Activated T-helper 9 cell treated with anti-CD3 and anti-CD28 coated beads, Interleukin-2, amount 50 U/mL, for 16 hours (primary cell): ENCODE data around the gene TCERG1L.

Experiments used
- DNase-seq: peaks from one replicate; pipeline ENCODE4 v3.0.0-alpha.2; 2020; ENCODE audit warnings: low read depth

Gene TCERG1L

GRCh38 chr10:131226446-131227162 lies 84.9 kb downstream of the TCERG1L start:
- no peak for DNase-seq

DNA sequence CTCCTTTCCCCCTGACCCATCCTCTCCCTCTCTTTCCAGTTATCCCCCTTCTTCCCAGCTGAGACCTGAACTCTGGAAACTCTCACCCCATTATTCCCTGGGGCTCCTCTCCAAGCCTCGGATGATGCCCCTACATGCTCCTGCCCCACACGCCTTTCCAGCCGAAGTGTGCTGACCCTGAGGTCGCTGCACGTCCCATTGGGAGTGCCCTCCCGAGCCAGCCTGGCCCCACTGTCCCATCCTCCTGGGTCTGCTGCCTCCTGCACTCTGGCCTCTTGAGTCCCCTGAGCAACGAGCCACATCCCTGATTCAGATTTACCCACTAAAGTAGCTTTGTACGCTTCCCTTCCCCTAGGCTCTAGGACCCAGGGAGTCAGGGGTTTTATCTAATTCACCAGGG lies 87.4 kb downstream of the TCERG1L start:
- DNase-seq, result no peak

GRCh38 chr10:131223422-131223821 lies 88.1 kb downstream of the TCERG1L start:
- DNase-seq, result no peak

DNA sequence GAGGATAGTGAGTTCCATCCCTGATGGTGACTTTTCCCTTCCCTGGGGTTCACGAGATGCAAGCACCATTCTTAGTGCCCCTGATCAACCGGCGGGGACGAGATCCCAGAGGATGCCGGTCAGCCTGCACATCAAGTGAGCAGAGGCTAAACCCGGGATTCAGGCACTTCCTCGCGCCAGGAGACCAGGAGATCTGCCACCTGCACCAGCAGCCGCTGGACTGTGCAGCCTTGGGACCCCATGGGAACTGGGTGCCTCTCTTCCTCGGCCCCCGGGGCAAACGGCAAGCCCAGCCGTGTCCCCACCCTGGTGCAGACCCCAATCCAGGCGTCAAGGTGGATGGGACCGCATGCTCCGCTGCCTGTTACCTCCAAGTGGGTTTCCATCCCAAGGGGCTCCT lies 88.5 kb downstream of the TCERG1L start:
- DNase-seq, result no peak

GRCh38 chr10:131221632-131222277 lies 89.8 kb downstream of the TCERG1L start:
- no peak for DNase-seq

GRCh38 chr10:131220601-131221171 lies 90.8 kb downstream of the TCERG1L start:
- no peak for DNase-seq

- DNase-seq, result no peak
Observed at GRCh38 chr10:131219955-131220489, 91.5 kb downstream of the TCERG1L start.

DNA sequence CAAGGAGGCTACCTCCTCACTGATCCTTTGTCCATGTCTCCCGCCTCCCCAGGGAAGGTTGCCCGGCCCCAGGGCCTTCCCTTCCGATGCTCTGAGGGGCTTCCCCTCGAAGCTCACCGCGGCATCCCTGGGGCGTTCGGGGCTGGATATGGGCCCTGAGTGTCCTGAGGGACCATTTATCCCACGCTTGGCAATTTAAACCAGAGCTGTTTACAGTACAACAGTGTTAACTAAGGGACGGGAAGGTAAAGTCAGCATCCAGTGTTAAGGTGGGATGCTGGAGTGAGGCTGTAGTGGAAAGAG lies 92.0 kb downstream of the TCERG1L start:
- DNase-seq, result no peak

DNA sequence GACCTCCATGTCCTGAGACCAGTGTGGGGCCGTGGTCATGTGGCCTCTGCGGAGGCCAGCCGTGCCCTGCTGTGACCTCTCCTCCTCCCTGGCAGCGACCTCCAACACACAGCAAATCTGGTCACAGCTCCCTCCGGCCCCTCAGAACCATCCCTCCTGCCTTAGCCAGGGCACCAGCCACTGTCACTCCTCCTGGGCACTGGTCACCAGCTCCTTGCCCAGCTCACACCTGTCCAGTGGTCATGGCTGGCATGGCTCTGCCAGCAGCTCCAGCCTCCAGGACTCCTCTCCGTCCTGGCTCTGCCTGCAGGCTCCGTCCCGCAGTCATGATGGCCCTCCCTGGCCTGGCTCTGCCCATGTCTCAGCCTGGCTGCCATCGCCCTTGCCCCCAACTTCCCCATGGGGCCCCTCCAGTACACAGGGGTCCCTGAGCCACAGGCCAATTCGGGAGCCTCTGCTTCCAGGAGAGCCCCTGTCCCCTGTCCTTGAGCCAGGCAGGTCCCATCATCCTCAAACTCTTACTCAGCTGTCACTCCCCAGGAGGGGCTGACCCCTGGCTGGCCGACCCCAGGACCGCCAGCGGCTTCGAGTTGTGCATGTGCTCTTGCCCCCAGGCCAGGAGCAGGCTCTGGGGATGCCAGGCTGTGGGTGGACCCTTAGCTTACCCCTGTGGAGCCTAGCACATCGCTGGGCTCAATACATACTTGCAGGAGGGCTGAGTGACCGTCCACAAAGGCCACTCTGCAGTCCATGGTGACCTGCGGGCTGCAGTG lies 92.5 kb downstream of the TCERG1L start:
- no peak for DNase-seq

DNA sequence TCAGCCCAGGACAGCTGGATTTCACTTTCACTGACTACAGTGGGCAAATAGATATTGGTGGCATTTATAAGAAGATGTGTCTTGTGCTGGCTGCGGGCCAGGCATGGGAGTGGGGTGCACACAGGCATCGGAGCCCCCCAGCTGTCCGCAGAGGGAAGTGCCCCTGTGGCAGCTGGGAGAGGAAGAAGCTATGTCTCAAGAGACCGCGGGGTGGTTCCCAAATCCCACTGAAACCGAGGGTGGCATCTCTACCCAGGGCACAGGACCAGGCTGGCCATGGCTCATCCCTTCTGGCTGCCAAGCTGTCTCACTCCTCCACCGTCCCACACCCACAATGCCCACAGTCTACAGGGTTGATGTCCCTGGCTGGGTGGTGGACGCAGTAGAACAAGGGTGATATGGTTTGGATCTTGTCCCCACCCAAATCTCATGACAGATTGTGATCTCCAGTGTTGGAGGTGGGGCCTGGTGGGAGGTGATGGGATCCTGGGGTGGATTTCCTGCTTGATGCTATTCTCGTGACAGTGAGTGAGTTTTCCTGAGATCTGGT lies 94.8 kb downstream of the TCERG1L start:
- DNase-seq, result no peak

DNA sequence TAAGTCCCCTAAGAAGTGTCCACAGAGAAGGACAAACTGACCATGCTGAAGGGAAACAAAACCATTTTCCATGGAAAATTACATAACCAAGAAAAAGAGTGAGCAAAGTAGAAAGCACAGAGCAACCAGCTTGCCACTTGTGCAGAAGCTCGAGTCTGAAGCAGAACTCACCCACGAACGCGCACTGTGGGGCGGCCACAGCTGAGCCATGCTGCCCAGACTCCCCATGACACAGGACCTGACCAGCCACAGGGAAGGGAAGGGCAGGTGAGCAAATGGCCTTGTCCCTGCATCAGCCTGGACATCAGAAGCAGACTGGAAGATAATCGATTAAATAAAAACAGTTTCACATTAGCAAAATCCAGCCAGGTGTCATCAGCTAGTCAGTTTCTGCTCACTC lies 95.7 kb downstream of the TCERG1L start:
- DNase-seq, result no peak

DNA sequence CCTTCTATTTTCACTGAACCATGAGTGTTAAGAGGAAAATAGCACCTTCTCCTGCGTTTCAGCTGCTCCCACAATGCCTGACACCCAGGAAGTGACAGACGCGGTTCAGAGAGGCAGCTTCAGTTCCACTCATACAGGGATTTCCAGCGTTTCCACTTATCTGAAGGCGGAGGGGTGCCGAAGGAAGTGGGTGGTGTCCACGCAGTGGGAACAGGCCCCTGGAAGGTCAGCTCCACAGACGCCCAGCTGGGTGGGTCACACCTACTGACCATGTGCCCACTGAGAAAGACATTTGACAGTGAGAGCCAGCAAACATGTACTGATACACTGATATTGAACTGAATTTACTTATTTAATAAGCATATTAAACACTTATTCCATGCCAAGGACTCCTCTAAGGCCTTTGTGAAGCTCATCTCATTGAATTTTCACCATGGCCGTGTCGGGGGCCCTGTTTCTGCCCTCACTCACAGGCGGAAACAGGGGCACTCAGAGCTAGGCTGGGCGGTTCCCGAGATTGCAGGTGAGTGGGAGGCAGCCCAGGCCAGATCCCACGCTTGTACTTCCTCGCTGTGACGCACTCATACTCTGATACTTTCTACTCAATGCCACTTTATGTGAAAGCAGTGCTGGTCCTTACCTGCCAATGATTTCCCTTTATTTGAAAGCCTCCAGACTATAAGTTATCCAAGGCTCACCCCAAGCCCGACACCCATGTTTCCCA lies 96.8 kb downstream of the TCERG1L start:
- DNase-seq, result no peak

DNA sequence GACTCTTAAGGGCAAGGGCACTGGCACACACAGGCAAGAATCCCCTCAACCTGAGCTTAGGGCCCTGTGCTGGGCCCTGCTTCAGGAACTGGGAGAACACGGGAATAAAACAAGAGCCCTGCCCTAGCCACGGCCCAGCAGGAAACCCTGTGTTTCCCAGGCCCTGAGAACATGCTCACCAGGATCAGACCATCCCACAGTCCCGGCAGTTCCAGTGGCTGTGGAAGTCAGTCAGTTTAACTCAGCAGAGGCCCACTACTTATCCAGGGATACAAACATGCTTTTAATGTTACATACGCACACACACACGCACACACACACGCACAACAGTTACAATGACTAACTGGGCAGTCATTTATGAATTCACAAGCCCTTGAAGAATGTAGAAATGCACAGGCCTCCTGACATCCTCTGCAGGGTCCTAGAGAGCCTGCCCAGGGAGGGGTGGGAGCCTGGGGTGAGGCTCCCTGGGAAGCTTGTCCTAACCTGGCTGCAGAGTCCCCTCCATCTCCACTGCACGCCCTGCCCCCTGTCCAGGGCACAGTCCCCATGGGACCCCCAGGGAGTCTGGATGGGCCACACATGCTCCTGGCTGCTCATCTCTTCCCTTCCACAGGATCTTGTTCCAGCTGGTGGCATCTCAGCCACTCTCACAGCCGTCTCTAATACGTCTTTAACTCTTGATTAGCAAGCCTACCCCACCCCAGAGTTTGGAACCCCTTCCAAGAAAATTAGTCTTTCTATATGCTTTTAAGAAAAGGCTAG lies 97.6 kb downstream of the TCERG1L start:
- no peak for DNase-seq

GRCh38 chr10:131212763-131213325 lies 98.7 kb downstream of the TCERG1L start:
- DNase-seq, result no peak

GRCh38 chr10:131211965-131212619 lies 99.4 kb downstream of the TCERG1L start:
- no peak for DNase-seq

- DNase-seq, result no peak
Observed at GRCh38 chr10:131211559-131211958, 100.0 kb downstream of the TCERG1L start.

- DNase-seq, result no peak
Observed at GRCh38 chr10:131211146-131211545, 100.4 kb downstream of the TCERG1L start.

DNA sequence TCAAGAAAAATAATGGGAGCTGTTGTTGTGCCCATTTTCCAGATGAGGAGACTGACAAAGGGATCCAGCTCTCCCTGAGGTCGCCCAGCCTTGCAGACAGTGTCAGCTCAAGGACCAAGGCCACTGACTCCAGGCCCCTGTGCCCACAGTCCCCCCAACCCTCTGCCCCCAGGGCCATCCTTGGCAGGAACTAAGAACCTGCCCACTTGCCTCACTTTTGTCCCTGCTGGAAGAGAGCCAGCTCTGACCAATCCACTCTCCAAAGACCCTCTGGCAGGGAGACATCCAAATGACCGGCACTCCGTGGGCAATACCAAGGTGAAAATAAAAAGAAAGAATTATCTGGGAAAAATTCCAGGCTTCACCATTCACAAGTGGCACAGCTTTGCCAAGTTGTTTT lies 101.3 kb downstream of the TCERG1L start:
- no peak for DNase-seq

DNA sequence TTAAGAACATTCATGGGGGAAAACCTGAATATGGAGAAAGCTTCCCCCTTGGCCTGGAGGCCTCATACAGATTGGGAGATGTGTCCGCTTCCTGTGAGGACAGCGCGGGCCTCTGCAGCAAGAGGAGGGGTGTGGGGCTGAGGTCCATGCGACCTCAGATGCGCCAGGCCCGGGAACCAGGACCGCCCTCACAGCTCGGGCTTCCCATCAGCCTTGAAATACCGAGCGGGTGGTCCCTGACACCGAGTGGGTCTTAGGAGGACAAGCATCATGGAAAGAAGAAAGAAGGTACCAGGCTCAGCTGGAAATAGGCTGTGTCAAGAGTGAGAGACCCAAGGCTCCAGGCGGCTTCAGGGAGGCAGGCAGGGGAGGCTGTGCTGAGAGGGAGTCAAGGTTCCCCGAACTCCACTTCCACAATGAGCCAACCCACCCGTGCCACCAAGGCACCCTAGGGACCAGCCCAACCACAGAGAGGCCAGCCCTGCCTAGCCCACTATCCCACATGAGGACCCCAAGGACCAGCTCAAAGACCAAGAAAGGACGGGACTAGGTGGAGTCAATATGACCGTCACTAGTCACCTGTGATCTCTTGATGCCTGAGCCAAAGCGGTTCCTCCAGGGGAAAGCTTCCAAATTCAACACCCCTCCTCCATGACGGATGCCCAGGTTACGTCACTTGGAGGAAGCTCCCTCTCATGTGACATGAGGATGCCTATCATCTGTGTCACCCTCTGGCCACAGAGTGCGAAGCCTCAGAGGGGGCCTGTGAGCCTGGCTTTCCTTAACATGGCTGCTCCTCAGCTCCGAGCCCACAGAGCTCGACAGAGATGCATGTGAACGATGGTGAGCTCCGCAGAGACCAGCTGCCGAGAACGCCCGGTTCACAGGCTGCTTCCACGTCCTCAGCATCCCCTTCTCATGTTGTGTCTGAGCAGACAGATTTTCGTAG lies 103.7 kb downstream of the TCERG1L start:
- DNase-seq, result no peak
